Fibroblast of pulmonary artery (primary cell): ENCODE results near the gene PBX3.

Experiments used
- DNase-seq: peaks from one replicate; pipeline ENCODE4 v3.0.0-alpha.2; 2010; ENCODE audit warnings: low read depth
- H3K4me3 ChIP-seq: replicated peaks from 2 replicates; pipeline ENCODE4 v1.5.1; 2011; ENCODE audit warnings: low read depth, mild to moderate bottlenecking, control low read depth, low read length, moderate library complexity
- CTCF ChIP-seq: IDR thresholded peaks from 2 replicates; pipeline ENCODE4 v1.5.1; 2011; ENCODE audit warnings: mild to moderate bottlenecking, control low read depth, low read length, inconsistent platforms; ENCODE audit errors: missing control alignments

Gene PBX3

GRCh38 chr9:125747765-125748445 lies 732 bp downstream of the PBX3 start:
- peak overlapping the region; percentile 84 for H3K4me3 ChIP-seq
- no peak for TF ChIP-seq CTCF
- no peak for DNase-seq

- DNase-seq = no peak
- no peak for TF ChIP-seq CTCF
- peak overlapping the region; percentile 84 for H3K4me3 ChIP-seq
Measured at GRCh38 chr9:125748446-125749099, 1.4 kb downstream of the PBX3 start.

- no peak for DNase-seq
- peak overlapping the region; percentile 84 for H3K4me3 ChIP-seq
- TF ChIP-seq CTCF = no peak
Measured at GRCh38 chr9:125749287-125749935, 2.2 kb downstream of the PBX3 start.

- H3K4me3 ChIP-seq = peak overlapping the region; percentile 84
- no peak for TF ChIP-seq CTCF
- DNase-seq = no peak
Measured at GRCh38 chr9:125749951-125750626, 2.9 kb downstream of the PBX3 start.

- peak overlapping the region; percentile 84 for H3K4me3 ChIP-seq
- no peak for DNase-seq
- TF ChIP-seq CTCF = no peak
Measured at GRCh38 chr9:125750627-125751011, 3.4 kb downstream of the PBX3 start.

GRCh38 chr9:125752070-125752628 lies 5.0 kb downstream of the PBX3 start:
- no peak for TF ChIP-seq CTCF
- no peak for DNase-seq
- no peak overlapping the region for H3K4me3 ChIP-seq
